GM23248 (cell line): ENCODE results near the gene FTCDNL1.

Experiments
- EZH2 ChIP-seq: fragments of 200-600 bp; sonication (generic); IDR thresholded peaks from 2 replicates; pipeline ENCODE4 v1.6.1; 2018; ENCODE audit warnings: antibody characterized with exemption, mild to moderate bottlenecking; ENCODE audit not compliant: insufficient read depth, poor library complexity, severe bottlenecking
- EZH2phosphoT487 ChIP-seq: fragments of 200-600 bp; sonication (generic); IDR thresholded peaks from 2 replicates; pipeline ENCODE4 v1.6.1; 2018; ENCODE audit warnings: antibody characterized with exemption, moderate library complexity, mild to moderate bottlenecking, low read depth; ENCODE audit not compliant: insufficient read depth

DNA sequence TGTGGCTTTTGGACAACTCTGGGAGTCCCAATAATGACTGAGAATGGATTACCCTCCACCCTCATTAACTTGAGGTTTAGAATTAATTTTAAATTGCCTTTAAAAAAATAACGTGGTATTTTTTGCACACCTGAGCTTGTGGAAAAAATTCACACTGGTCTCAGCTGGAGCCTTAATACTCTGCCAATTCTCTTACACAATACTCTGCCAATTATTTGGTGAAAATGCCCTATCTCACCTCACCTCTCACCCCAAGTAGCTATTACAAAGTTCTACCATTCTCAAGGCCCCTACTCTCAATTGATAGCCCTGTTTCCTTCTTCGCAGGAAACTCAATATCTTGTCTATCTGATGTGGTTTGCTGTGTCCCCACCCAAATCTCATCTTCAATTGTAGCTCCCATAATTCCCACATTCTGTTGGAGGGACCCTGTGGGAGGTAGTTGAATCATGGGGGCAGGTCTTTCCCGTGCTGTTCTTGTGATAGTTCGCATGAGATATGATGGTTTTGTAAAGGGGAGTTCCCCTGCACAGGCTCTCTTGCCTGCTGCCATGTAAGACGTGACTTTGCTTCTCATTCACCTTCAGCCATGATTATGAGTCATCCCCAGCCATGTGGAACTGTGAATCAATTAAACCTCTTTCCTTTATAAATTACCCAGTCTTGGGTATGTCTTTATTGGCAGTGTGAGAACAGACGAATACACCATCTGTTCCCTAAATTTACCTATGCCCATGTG, 32.7 kb upstream of the FTCDNL1 start:
- TF ChIP-seq EZH2phosphoT487 (no peak), EZH2 (no peak)
